ENCODE data around the gene LDAH. TPM values are rescaled to one million over a fixed set of nuclear protein-coding genes. Genes with fewer than 3 reads are reported as not detected.
"Not testable (repeated sequence)": the region's sequence is repeated elsewhere in the genome, so short reads cannot be mapped to it uniquely, and the experiment has no call there.

LDAH gene
- total RNA-seq, 1 donor from 2014 or later = 18.3 TPM

GRCh38 chr2:20812779-20813178, 10.1 kb downstream of the LDAH start:
- no peak overlapping the region for H3K27ac ChIP-seq
- H3K4me1 ChIP-seq = no peaks in the 10 kb centered on the region
- H3K36me3 ChIP-seq = no peaks in the 10 kb centered on the region
- intact Hi-C loops (cut with DNase I) = no loop called here
- no peak overlapping the region for H3K4me3 ChIP-seq
- ATAC-seq (no peak), DNase-seq (no peak)
- H3K27me3 ChIP-seq (ENCODE audit: low read depth) = no peaks in the 10 kb centered on the region
- H3K9me3 ChIP-seq = no peaks in the 10 kb centered on the region
- no peak for TF ChIP-seq CTCF (IDR thresholded peaks at IDR 0.05)

DNA sequence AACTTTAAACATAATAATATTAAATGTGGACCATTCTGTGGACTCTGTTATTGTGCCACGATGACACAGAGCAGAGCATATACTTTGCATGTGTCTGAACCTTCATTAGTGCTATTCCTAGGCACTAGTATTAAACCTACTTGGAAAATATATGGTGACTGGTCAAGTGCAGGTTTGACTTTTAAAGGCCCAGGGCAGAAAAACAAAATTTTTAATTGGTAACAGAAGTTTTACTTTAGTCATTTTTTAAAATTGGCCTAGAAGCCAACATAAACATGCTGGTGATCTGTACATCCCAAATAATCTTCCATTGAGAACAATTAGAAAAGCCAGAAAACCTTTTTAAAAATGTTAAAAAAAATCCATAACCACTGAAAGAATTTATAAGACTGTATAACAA, 16.6 kb downstream of the LDAH start:
- no peak overlapping the region for H3K27ac ChIP-seq
- H3K9me3 ChIP-seq = no peaks in the 10 kb centered on the region
- no peak for ATAC-seq
- intact Hi-C loops (cut with DNase I) = no loop called here
- no peaks in the 10 kb centered on the region for H3K36me3 ChIP-seq
- H3K27me3 ChIP-seq (ENCODE audit: low read depth) = no peaks in the 10 kb centered on the region
- H3K4me3 ChIP-seq = no peak overlapping the region
- TF ChIP-seq CTCF (IDR thresholded peaks at IDR 0.05) = no peak
- DNase-seq = no peak
- no peaks in the 10 kb centered on the region for H3K4me1 ChIP-seq

GRCh38 chr2:20803974-20804373, 18.9 kb downstream of the LDAH start:
- H3K36me3 ChIP-seq = no peaks in the 10 kb centered on the region
- H3K27me3 ChIP-seq (ENCODE audit: low read depth) = no peaks in the 10 kb centered on the region
- H3K4me3 ChIP-seq = no peak overlapping the region
- H3K9me3 ChIP-seq = no peaks in the 10 kb centered on the region
- no peak overlapping the region for H3K27ac ChIP-seq
- intact Hi-C loops (cut with DNase I) = no loop called here
- H3K4me1 ChIP-seq = no peaks in the 10 kb centered on the region
- no peak for DNase-seq
- no peak for ATAC-seq
- TF ChIP-seq CTCF (IDR thresholded peaks at IDR 0.05) = no peak

- Histone ChIP-seq H3K27me3 (ENCODE audit: low read depth) (no peaks in the 10 kb centered on the region), H3K36me3 (no peaks in the 10 kb centered on the region), H3K4me1 (no peaks in the 10 kb centered on the region), H3K27ac (no peak overlapping the region), H3K9me3 (no peaks in the 10 kb centered on the region), H3K4me3 (no peak overlapping the region)
- peak; percentile 83 to 92 for ATAC-seq
- intact Hi-C loops (cut with DNase I) = no loop called here
- no peak for DNase-seq
- TF ChIP-seq CTCF (IDR thresholded peaks at IDR 0.05) = no peak
Measured at GRCh38 chr2:20803226-20803682, 19.6 kb downstream of the LDAH start.

DNA sequence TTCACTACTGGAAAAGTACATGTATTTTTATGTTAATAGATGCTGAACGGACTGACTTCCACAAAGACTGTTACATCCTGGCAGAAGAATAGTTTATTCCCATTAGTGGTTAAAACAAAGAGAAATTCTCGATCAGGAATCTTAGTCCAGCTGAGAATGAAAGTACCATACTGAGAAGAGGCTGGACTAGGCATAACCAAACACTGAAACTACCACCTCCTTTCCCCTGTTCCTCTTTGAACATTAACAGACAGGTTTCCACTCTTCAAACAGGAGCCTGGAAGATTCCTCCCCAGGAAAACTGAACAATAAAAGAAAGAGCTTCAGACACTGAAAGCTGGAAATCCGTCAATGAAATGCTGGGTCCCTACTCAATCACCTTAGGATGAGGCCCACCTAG, 25.8 kb downstream of the LDAH start:
- DNase-seq (no peak), ATAC-seq (no peak)
- intact Hi-C loops (cut with DNase I) = no loop called here
- no peak for TF ChIP-seq CTCF (IDR thresholded peaks at IDR 0.05)
- Histone ChIP-seq H3K4me1 (peaks cover 6% of the 10 kb centered on the region), H3K9me3 (no peaks in the 10 kb centered on the region), H3K4me3 (no peak overlapping the region), H3K27me3 (ENCODE audit: low read depth) (no peaks in the 10 kb centered on the region), H3K36me3 (peaks cover 5% of the 10 kb centered on the region), H3K27ac (no peak overlapping the region)

GRCh38 chr2:20796374-20796791, 26.5 kb downstream of the LDAH start:
- Histone ChIP-seq H3K4me3 (no peak overlapping the region), H3K9me3 (no peaks in the 10 kb centered on the region), H3K27ac (no peak overlapping the region), H3K27me3 (ENCODE audit: low read depth) (no peaks in the 10 kb centered on the region), H3K4me1 (peaks cover 6% of the 10 kb centered on the region), H3K36me3 (peaks cover 5% of the 10 kb centered on the region)
- no peak for TF ChIP-seq CTCF (IDR thresholded peaks at IDR 0.05)
- intact Hi-C loops (cut with DNase I) = no loop called here
- ATAC-seq (peak; percentile 84 to 85), DNase-seq (no peak)

DNA sequence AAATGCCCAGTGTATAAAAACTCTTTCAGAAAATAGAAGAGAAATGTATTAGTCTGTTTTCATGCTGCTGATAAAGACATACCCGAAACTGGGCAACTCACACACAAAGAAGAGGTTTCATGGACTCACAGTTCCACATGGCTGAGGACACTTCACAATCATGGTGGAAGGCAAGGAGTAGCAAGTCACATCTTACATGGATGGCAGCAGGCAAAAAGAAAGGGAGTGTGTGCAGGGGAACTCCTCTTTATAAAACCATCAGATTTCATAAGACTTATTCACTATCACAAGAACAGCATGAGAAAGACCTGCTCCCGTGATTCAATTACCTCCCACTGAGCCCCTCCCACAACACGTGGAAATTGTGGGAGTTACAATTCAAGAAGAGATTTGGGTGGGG, 29.0 kb downstream of the LDAH start:
- H3K27me3 ChIP-seq (ENCODE audit: low read depth); ATAC-seq; H3K27ac ChIP-seq; DNase-seq; H3K4me3 ChIP-seq; H3K9me3 ChIP-seq; H3K4me1 ChIP-seq; intact Hi-C loops (cut with DNase I): not testable (repeated sequence)
- H3K36me3 ChIP-seq = peaks cover 16% of the 10 kb centered on the region
